ENCODE data around the gene PRCP. TPM values are rescaled to one million over a fixed set of nuclear protein-coding genes. Genes with fewer than 3 reads are reported as not detected.
"Not testable (repeated sequence)": the region's sequence is repeated elsewhere in the genome, so short reads cannot be mapped to it uniquely, and the experiment has no call there.

The PRCP gene
- 37.2 TPM for total RNA-seq
- long read RNA-seq, full-length matches to known transcripts, result 60 of 67 reads
- long read RNA-seq, partial matches to known transcripts, result 1 of 67 reads
- long read RNA-seq, other reads (novel, unspliced or antisense), result 6 of 67 reads

DNA sequence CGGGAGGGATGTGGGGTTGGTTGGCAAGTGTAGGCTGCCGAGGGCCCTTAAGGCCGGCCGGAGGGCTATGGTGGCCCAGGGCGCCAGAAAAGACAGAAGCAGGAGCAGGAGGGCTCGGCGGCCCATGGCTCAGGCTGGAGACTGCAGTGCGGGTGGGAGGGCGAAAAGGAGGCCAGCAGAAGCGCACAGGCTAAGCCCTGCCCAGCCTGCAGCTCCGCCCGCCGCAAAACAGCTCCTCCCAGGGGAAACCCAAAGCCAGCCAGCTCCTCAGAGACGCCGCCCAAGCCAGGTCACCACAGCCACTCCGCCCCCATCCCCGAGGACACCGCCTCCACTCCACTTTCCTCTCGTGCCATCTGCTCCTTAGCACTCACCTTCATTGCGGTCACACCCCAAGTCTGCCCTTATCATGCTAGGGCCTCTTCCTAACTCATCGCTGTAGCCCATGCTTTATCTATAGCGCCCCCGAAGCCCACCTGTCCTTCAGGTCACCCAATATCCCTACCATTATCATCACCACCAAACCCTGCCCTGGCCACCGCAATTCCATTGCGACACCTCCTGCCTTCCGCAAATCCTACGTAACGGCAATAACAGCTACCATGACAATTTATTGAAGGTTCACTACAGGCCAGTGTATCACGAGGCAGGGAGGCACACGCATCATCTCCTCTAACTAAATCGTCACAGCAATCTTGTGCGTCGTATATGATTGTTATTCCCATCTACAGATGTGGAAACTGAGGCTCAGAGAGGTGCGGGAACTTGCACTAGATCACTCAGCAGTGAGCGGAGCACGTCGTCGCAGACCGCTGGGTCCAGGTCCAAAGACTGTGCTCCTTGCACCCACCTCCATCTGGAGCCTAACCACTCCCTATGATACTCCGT lies at the start of gene PRCP:
Gene PRCP, minus strand, starts transcription at position 154 of the 888 bp plus-strand sequence. Its CDS starts 28 bp downstream, at position 126.
- ATAC-seq (ENCODE audit: poor library complexity), result peak; percentile 96

DNA sequence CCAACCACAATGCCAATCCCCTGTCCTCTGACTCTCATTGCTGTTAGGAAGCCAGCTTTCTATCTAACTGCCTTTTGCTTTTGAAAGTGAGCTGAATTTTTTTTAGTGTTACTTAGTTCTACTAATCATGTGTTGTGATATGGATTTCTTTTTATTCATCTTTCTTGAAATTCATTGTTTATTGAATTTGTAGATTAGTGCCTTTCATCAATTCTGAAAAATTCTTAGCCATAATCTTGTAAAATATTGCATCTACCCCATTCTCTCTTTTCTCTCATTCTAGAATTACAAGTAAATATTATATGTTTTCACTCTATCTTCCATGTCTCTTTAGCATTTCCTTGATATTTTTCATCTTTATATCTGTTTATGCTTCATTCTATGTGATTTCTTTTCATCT lies 49.1 kb upstream of the PRCP start:
- DNase-seq (no peak), ATAC-seq (ENCODE audit: poor library complexity) (no peak)
- intact Hi-C loops (cut with DNase I), result no loop called here

More for the DNA sequence above, at the start of gene PRCP:
- DNase-seq, result peak; percentile 95
- intact Hi-C loops (cut with DNase I), result loop anchor here (10.0 kb wide), 1 partner anchor 254 kb away; the partner anchor contains the start of gene PCF11

GRCh38 chr11:82945682-82946081 lies 45.5 kb upstream of the PRCP start:
- DNase-seq, result no peak
- no peak for ATAC-seq (ENCODE audit: poor library complexity)
- intact Hi-C loops (cut with DNase I), result no loop called here

DNA sequence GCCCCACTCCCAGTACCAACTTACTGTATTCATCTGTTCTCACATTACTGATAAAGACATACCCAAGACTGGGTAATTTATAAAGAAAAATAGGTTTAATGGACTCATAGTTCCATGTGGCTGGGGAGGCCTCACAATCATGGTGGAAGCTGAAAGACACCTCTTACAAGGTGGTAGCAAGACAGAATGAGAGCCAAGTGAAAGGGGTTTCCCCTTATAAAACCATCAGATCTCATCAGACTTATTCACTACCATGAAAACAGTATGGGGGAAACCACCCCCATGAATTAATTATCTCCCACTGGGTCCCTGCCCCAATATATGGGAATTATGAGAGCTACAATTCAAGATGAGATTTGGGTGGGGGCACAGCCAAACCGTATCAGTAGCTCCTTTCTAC lies 44.8 kb upstream of the PRCP start:
- ATAC-seq (ENCODE audit: poor library complexity); DNase-seq; intact Hi-C loops (cut with DNase I): not testable (repeated sequence)

DNA sequence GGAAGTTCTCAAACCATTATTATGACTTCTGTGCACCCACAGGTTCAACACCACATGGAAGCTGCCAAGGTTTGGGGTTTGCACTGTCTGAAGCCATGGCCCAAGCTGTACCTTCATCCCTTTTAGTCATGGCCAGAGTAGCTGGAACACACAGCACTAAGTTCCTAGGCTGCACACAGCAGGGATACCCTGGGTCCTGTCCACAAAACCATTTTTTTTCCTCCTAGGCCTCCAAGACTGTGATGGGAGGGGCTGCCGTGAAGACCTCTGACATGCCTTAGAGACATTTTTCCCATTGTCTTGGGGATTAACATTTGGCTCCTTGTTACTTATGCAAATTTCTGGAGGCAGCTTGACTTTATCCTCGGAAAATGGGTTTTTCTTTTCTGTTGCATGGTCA lies 44.0 kb upstream of the PRCP start:
- ATAC-seq (ENCODE audit: poor library complexity) (no peak), DNase-seq (no peak)
- intact Hi-C loops (cut with DNase I), result no loop called here

DNA sequence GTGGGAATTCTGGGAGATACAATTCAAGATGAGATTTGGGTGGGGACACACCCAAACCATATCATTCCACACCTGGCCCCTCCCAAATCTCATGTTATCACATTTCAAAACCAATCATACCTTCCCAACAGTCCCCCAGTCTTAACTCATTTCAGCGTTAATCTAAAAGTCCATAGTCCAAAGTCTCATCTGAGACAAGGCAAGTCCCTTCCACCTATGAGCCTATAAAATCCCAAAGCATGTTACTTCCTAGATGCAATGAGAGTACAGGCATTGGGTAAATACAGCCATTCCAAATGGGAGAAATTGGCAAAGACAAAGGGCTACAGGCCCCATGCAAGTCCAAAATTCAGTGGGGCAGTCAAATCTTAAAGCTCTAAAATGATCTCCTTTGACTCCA lies 43.2 kb upstream of the PRCP start:
- intact Hi-C loops (cut with DNase I); ATAC-seq (ENCODE audit: poor library complexity); DNase-seq: not testable (repeated sequence)

GRCh38 chr11:82942376-82942775 lies 42.1 kb upstream of the PRCP start:
- ATAC-seq (ENCODE audit: poor library complexity) (no peak), DNase-seq (no peak)
- intact Hi-C loops (cut with DNase I), result no loop called here

GRCh38 chr11:82939456-82939855 lies 39.2 kb upstream of the PRCP start:
- DNase-seq (no peak), ATAC-seq (ENCODE audit: poor library complexity) (no peak)
- intact Hi-C loops (cut with DNase I), result no loop called here

DNA sequence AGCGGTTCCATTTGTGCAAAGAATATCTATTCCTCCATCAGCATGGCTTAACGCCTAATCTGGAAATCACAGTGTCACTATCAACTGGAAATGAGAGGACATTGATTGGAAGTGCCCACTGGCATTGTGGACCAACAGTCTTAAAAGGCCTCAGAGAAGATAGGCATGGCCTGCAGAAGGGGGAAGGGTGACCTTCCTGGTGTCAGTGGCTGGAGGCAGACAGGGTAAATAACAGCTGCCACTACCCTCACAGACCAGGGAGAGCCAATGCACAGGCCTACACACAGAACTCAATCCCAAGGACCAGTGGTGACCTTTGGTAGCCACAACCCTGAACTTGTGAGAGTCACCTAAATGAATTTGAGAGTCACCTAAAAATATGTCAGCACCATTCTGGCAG lies 37.3 kb upstream of the PRCP start:
- DNase-seq (no peak), ATAC-seq (ENCODE audit: poor library complexity) (no peak)
- intact Hi-C loops (cut with DNase I), result no loop called here

- intact Hi-C loops (cut with DNase I), result no loop called here
- ATAC-seq (ENCODE audit: poor library complexity), result no peak
Measured at GRCh38 chr11:82936261-82936660, 36.0 kb upstream of the PRCP start.

GRCh38 chr11:82932564-82932963 lies 32.3 kb upstream of the PRCP start:
- DNase-seq, result no peak
- intact Hi-C loops (cut with DNase I), result no loop called here
- no peak for ATAC-seq (ENCODE audit: poor library complexity)

More at GRCh38 chr11:82936261-82936660, 36.0 kb upstream of the PRCP start:
- DNase-seq, result no peak

DNA sequence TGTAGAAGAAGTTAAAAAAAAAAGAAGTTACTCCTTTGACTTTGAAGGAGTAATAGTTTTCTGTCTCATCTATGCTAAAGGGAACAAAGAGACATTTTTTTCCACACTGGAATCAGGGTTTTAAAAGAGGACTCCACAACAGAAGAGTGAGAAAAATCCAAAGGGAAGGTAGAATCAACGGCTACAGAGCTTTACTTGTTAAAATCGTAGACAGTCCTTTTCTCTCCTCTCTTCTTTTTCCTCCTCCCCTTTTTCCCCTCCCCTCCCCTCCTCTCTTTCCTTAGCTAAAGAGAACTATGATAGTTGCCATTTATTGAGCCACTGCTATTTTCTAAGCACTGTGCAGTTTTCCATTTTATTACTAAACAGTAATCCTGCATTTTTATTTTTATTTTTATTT lies 30.5 kb upstream of the PRCP start:
- no peak for DNase-seq
- intact Hi-C loops (cut with DNase I), result no loop called here
- no peak for ATAC-seq (ENCODE audit: poor library complexity)

DNA sequence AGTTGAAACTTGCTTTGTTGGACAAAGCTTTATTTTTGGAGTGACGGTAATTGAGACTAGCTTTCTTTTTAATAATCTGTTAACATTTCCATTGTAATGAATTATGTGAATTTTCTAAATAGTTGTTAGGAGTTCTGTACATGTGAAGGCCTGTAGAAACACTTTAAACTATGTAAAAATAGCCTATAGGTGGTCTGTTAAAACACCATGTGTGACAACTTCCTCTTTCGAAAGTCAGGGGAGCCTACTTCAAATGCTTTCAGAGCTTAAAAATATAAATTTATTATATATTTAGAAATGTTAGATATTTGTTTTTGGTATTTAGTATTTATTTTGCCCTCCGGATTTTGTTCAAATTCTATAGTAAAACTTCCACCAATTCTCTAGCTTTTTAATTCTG lies 30.0 kb upstream of the PRCP start:
- intact Hi-C loops (cut with DNase I), result no loop called here
- no peak for ATAC-seq (ENCODE audit: poor library complexity)
- no peak for DNase-seq

- DNase-seq (no peak), ATAC-seq (ENCODE audit: poor library complexity) (no peak)
- intact Hi-C loops (cut with DNase I), result loop anchor here (10.0 kb wide), 1 partner anchor 146 kb away; the partner anchor contains the start of gene RAB30
Measured at GRCh38 chr11:82929121-82929520, 28.9 kb upstream of the PRCP start.

GRCh38 chr11:82927264-82927880 lies 27.1 kb upstream of the PRCP start:
- DNase-seq, result no peak

DNA sequence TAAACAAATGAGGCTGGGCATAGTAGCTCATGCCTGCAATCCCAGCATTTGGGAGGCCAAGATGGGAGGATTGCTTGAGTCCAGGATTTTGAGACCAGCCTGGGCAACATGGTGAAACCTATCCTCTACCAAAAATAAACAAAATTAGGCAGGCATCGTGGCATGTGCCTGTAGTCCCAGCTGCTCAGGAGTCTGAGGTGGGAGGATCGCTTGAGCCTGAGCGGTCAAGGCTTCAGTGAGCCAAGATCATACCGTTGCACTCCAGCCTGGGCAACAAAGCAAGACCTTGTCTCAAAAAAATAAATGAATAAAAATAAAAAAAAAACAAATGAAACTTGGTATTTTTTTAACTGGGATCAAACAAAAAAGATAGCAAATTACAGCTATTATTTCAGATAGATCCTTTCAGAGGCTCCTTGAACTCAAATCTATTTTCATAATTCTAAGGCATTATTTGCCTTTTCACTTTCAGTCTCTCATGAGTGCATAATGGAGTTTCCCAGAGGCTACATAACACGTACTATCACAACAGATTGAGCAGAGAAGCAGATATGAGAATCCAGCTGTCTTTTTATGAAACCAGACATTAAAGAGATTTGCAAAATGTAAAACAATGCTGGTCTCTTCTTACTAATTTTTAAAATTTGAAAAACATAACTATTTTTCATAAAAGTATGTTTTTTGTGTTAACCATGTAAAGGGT lies 24.4 kb upstream of the PRCP start:
- ATAC-seq (ENCODE audit: poor library complexity) (no peak), DNase-seq (no peak)
- intact Hi-C loops (cut with DNase I), result loop anchor here (10.0 kb wide), 1 partner anchor 150 kb away; the partner anchor contains the start of gene RAB30

More at GRCh38 chr11:82927264-82927880, 27.1 kb upstream of the PRCP start:
- peak; percentile 57 for ATAC-seq (ENCODE audit: poor library complexity)
- intact Hi-C loops (cut with DNase I), result loop anchor here (10.0 kb wide), 1 partner anchor 147 kb away; the partner anchor contains the start of gene RAB30

- DNase-seq; ATAC-seq (ENCODE audit: poor library complexity): not testable (repeated sequence)
- intact Hi-C loops (cut with DNase I), result loop anchor here (10.0 kb wide), 1 partner anchor 152 kb away; the partner anchor contains the start of gene RAB30
Measured at GRCh38 chr11:82922396-82923173, 22.4 kb upstream of the PRCP start.

DNA sequence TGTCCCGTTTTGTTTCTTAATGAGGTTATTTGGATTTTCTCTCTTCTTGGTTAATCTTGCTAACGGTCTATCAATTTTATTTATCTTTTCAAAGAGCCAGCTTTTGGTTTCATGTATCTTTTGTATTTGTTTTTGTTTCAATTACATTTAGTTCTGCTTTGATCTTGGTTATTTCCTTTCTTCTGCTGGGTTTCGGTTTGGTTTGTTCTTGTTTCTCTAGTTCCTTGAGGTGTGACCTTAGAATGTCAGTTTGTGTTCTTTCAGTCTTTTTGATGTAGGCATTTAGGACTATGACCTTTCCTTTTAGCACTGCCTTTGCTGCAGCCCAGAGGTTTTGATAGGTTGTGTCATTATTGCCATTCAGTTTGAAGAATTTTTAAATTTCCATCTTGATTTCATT lies 20.0 kb upstream of the PRCP start:
- ATAC-seq (ENCODE audit: poor library complexity); DNase-seq: not testable (repeated sequence)
- intact Hi-C loops (cut with DNase I), result loop anchor here (10.0 kb wide), 1 partner anchor 155 kb away; the partner anchor contains the start of gene RAB30

All from Right ventricle myocardium superior (tissue), 1 donor.